Osteoblast (primary cell): ENCODE results near the gene UGT2A3. TPM values are rescaled to one million over a fixed set of nuclear protein-coding genes. Genes with fewer than 3 reads are reported as not detected.

ENCODE experiments used
- DNase-seq: peaks from one replicate; pipeline ENCODE4 v3.0.0; 2011; ENCODE audit warnings: low spot score, mixed read lengths; ENCODE audit not compliant: insufficient read length; ENCODE audit errors: missing footprints
- H2AFZ ChIP-seq: 2 replicates; pipeline ENCODE4 v1.6.0; 2011; ENCODE audit warnings: mild to moderate bottlenecking, low read length
- H3K27ac ChIP-seq: 2 replicates; pipeline ENCODE4 v1.5.1; 2011; ENCODE audit warnings: mild to moderate bottlenecking, low read depth, low read length, moderate library complexity
- H3K27me3 ChIP-seq: 2 replicates; pipeline ENCODE4 v1.6.0; 2012; ENCODE audit warnings: mild to moderate bottlenecking, control low read depth, inconsistent platforms, low read length, moderate library complexity; ENCODE audit not compliant: insufficient read depth
- H3K36me3 ChIP-seq: 2 replicates; pipeline ENCODE4 v1.5.1; 2011; ENCODE audit warnings: mild to moderate bottlenecking, low read length, control low read depth, moderate library complexity; ENCODE audit not compliant: insufficient read depth
- H3K4me1 ChIP-seq: 2 replicates; pipeline ENCODE4 v1.5.1; 2011; ENCODE audit warnings: mild to moderate bottlenecking, low read length, control low read depth, moderate library complexity; ENCODE audit not compliant: insufficient read depth
- H3K4me2 ChIP-seq: 2 replicates; pipeline ENCODE4 v1.6.0; 2011; ENCODE audit warnings: mild to moderate bottlenecking, low read length; ENCODE audit not compliant: insufficient read depth
- H3K4me3 ChIP-seq: fragments of 200-600 bp; sonication (generic); 3 replicates; pipeline ENCODE4 v1.5.1; 2012; ENCODE audit warnings: mild to moderate bottlenecking, low read length, inconsistent platforms; ENCODE audit not compliant: insufficient read depth
- H3K79me2 ChIP-seq: 2 replicates; pipeline ENCODE4 v1.6.0; 2012; ENCODE audit warnings: mild to moderate bottlenecking, low read length, control low read depth, inconsistent platforms; ENCODE audit not compliant: insufficient read depth
- H3K9me3 ChIP-seq: 2 replicates; pipeline ENCODE4 v1.5.1; 2011; ENCODE audit warnings: low read depth, low read length, control low read depth
- H4K20me1 ChIP-seq: 2 replicates; pipeline ENCODE4 v1.6.0; 2012; ENCODE audit warnings: mild to moderate bottlenecking, low read length, control low read depth; ENCODE audit not compliant: insufficient read depth
- CTCF ChIP-seq: IDR thresholded peaks from 2 replicates; pipeline ENCODE4 v1.5.1; 2011; ENCODE audit warnings: mild to moderate bottlenecking, low read depth, low read length, moderate library complexity; ENCODE audit errors: extremely low read depth
- total RNA-seq: library from RNA; depleted of rRNA; stranded (reverse); fragments of >200 nt; gene quantifications from 2 replicates; pipeline ENCODE4 v1.2.3, GENCODE V29; 2012

Gene UGT2A3
- total RNA-seq, 1 donor: not detected

- Histone ChIP-seq H4K20me1 (no peaks in the 10 kb centered on the region), H3K4me2 (no peak overlapping the region), H3K4me3 (no peak overlapping the region), H3K79me2 (no peaks in the 10 kb centered on the region), H3K9me3 (no peaks in the 10 kb centered on the region), H3K27me3 (no peaks in the 10 kb centered on the region), H3K4me1 (no peaks in the 10 kb centered on the region), H3K27ac (no peak overlapping the region), H2AFZ (no peak overlapping the region), H3K36me3 (no peaks in the 10 kb centered on the region)
- no peak for TF ChIP-seq CTCF
- DNase-seq: no peak
These were observed 392 bp upstream of the UGT2A3 start for GRCh38 chr4:68951806-68952585.

- Histone ChIP-seq H3K9me3 (no peaks in the 10 kb centered on the region), H3K4me3 (no peak overlapping the region), H2AFZ (no peak overlapping the region), H3K4me2 (no peak overlapping the region), H3K36me3 (no peaks in the 10 kb centered on the region), H3K27me3 (no peaks in the 10 kb centered on the region), H3K79me2 (no peaks in the 10 kb centered on the region), H4K20me1 (no peaks in the 10 kb centered on the region), H3K27ac (no peak overlapping the region), H3K4me1 (no peaks in the 10 kb centered on the region)
- TF ChIP-seq CTCF: no peak
- DNase-seq: no peak
These were observed 1.6 kb downstream of the UGT2A3 start for GRCh38 chr4:68950033-68950432.

GRCh38 chr4:68948985-68949384, 2.6 kb downstream of the UGT2A3 start:
- Histone ChIP-seq H3K4me2 (no peak overlapping the region), H4K20me1 (no peaks in the 10 kb centered on the region), H3K4me3 (no peak overlapping the region), H3K27me3 (no peaks in the 10 kb centered on the region), H3K36me3 (no peaks in the 10 kb centered on the region), H3K9me3 (no peaks in the 10 kb centered on the region), H3K27ac (no peak overlapping the region), H2AFZ (no peak overlapping the region), H3K4me1 (no peaks in the 10 kb centered on the region), H3K79me2 (no peaks in the 10 kb centered on the region)
- DNase-seq: no peak
- TF ChIP-seq CTCF: no peak

GRCh38 chr4:68948044-68948743, 3.4 kb downstream of the UGT2A3 start:
- H3K4me2 ChIP-seq: no peak overlapping the region
- no peaks in the 10 kb centered on the region for H3K4me1 ChIP-seq
- no peak for DNase-seq
- H4K20me1 ChIP-seq: no peaks in the 10 kb centered on the region
- H3K27me3 ChIP-seq: no peaks in the 10 kb centered on the region
- H3K4me3 ChIP-seq: no peak overlapping the region
- no peaks in the 10 kb centered on the region for H3K79me2 ChIP-seq
- no peak for TF ChIP-seq CTCF
- no peak overlapping the region for H2AFZ ChIP-seq
- H3K9me3 ChIP-seq: no peaks in the 10 kb centered on the region
- no peaks in the 10 kb centered on the region for H3K36me3 ChIP-seq
- H3K27ac ChIP-seq: no peak overlapping the region
